WERI-Rb-1 (cell line): ENCODE measurements around the gene HS3ST3A1.

Experiments
- DNase-seq: peaks from one replicate; pipeline ENCODE4 v3.0.0-alpha.2; 2020
- H3K27ac ChIP-seq: fragments of 250-450 bp; sonication (Bioruptor Pico); 2 replicates; pipeline ENCODE4 v1.5.1; 2020; ENCODE audit warnings: mild to moderate bottlenecking, moderate library complexity
- H3K27me3 ChIP-seq: fragments of 250-450 bp; sonication (Bioruptor Pico); 2 replicates; pipeline ENCODE4 v1.5.1; 2021; ENCODE audit warnings: mild to moderate bottlenecking, low read depth, moderate library complexity; ENCODE audit not compliant: insufficient read depth, severe bottlenecking
- H3K36me3 ChIP-seq: fragments of 250-450 bp; sonication (Bioruptor Pico); 2 replicates; pipeline ENCODE4 v1.5.1; 2020; ENCODE audit warnings: mild to moderate bottlenecking, moderate library complexity
- H3K4me3 ChIP-seq: 2 replicates; pipeline ENCODE4 v1.5.1; 2011; ENCODE audit warnings: low read depth, mild to moderate bottlenecking, control low read depth, low read length
- H3K9me3 ChIP-seq: fragments of 250-450 bp; sonication (Bioruptor Pico); 2 replicates; pipeline ENCODE4 v1.5.1; 2021; ENCODE audit warnings: mild to moderate bottlenecking, moderate library complexity; ENCODE audit not compliant: severe bottlenecking
- CTCF ChIP-seq: IDR thresholded peaks from 2 replicates; pipeline ENCODE4 v1.5.1; 2011; ENCODE audit warnings: low read depth, mild to moderate bottlenecking, control low read depth, inconsistent platforms, low read length

Gene HS3ST3A1

GRCh38 chr17:13520899-13521572 lies 80.7 kb downstream of the HS3ST3A1 start:
- peak; percentile 40 for DNase-seq
- TF ChIP-seq CTCF: no peak
- H3K27ac ChIP-seq: no peak overlapping the region
- no peaks in the 10 kb centered on the region for H3K36me3 ChIP-seq
- no peaks in the 10 kb centered on the region for H3K27me3 ChIP-seq
- no peak overlapping the region for H3K4me3 ChIP-seq
- H3K9me3 ChIP-seq: peaks cover 3% of the 10 kb centered on the region

GRCh38 chr17:13518261-13519000 lies 83.3 kb downstream of the HS3ST3A1 start:
- peak; percentile 75 for DNase-seq
- no peak for TF ChIP-seq CTCF
- no peaks in the 10 kb centered on the region for H3K27me3 ChIP-seq
- no peak overlapping the region for H3K27ac ChIP-seq
- no peak overlapping the region for H3K4me3 ChIP-seq
- peaks cover 3% of the 10 kb centered on the region for H3K9me3 ChIP-seq
- no peaks in the 10 kb centered on the region for H3K36me3 ChIP-seq

GRCh38 chr17:13513039-13513405 lies 88.7 kb downstream of the HS3ST3A1 start:
- no peaks in the 10 kb centered on the region for H3K36me3 ChIP-seq
- no peak for TF ChIP-seq CTCF
- H3K27me3 ChIP-seq: no peaks in the 10 kb centered on the region
- no peaks in the 10 kb centered on the region for H3K9me3 ChIP-seq
- H3K27ac ChIP-seq: no peak overlapping the region
- H3K4me3 ChIP-seq: no peak overlapping the region
- no peak for DNase-seq

GRCh38 chr17:13510062-13510461 lies 91.7 kb downstream of the HS3ST3A1 start:
- Histone ChIP-seq H3K4me3 (no peak overlapping the region), H3K27ac (no peak overlapping the region), H3K27me3 (no peaks in the 10 kb centered on the region), H3K36me3 (no peaks in the 10 kb centered on the region), H3K9me3 (no peaks in the 10 kb centered on the region)
- no peak for TF ChIP-seq CTCF
- DNase-seq: peak; percentile 50

GRCh38 chr17:13509527-13509926 lies 92.2 kb downstream of the HS3ST3A1 start:
- H3K36me3 ChIP-seq: no peaks in the 10 kb centered on the region
- DNase-seq: no peak
- no peak for TF ChIP-seq CTCF
- H3K27me3 ChIP-seq: no peaks in the 10 kb centered on the region
- no peak overlapping the region for H3K27ac ChIP-seq
- no peaks in the 10 kb centered on the region for H3K9me3 ChIP-seq
- no peak overlapping the region for H3K4me3 ChIP-seq

GRCh38 chr17:13508896-13509295 lies 92.8 kb downstream of the HS3ST3A1 start:
- H3K9me3 ChIP-seq: no peaks in the 10 kb centered on the region
- no peak for DNase-seq
- no peak overlapping the region for H3K27ac ChIP-seq
- TF ChIP-seq CTCF: no peak
- no peak overlapping the region for H3K4me3 ChIP-seq
- no peaks in the 10 kb centered on the region for H3K27me3 ChIP-seq
- H3K36me3 ChIP-seq: no peaks in the 10 kb centered on the region
